WTC11 (cell line): ENCODE measurements around the gene NACC2. TPM values are rescaled to one million over a fixed set of nuclear protein-coding genes. Genes with fewer than 3 reads are reported as not detected.

Experiments used
- ATAC-seq: fragments of 200-7000 bp; cut with Tn5 transposase; 2 replicates; pipeline ENCODE4 v1.10.0; 2021; ENCODE audit warnings: mild to moderate bottlenecking, moderate library complexity
- CTCF ChIA-PET: fragments of 300-600 bp; sonication (Branson Sonifier 250); formaldehyde crosslinking; loops from one replicate; lab custom pipeline; 2021; ENCODE audit warnings: antibody characterized with exemption; lab: Charles Lee
- POLR2A ChIA-PET: fragments of 350-600 bp; sonication (Branson Sonifier 250); formaldehyde crosslinking; loops from one replicate; lab custom pipeline; 2021; ENCODE audit warnings: antibody characterized with exemption; lab: Charles Lee
- DNase-seq: peaks from one replicate; pipeline ENCODE4 v3.0.0; 2021; ENCODE audit warnings: low spot score
- H3K27ac Mint-ChIP-seq: 2 replicates; pipeline ENCODE4 v1.8.0; 2021; ENCODE audit warnings: mixed read lengths
- H3K27me3 Mint-ChIP-seq: 2 replicates; pipeline ENCODE4 v1.8.0; 2021; ENCODE audit warnings: low read depth, mild to moderate bottlenecking, moderate library complexity, mixed read lengths
- H3K36me3 Mint-ChIP-seq: 2 replicates; pipeline ENCODE4 v1.8.0; 2021; ENCODE audit warnings: mixed read lengths
- H3K4me1 Mint-ChIP-seq: 2 replicates; pipeline ENCODE4 v1.8.0; 2022; ENCODE audit warnings: mixed read lengths
- H3K4me3 Mint-ChIP-seq: 2 replicates; pipeline ENCODE4 v1.8.0; 2021; ENCODE audit warnings: mild to moderate bottlenecking, moderate library complexity, mixed read lengths
- H3K9me3 Mint-ChIP-seq: 2 replicates; pipeline ENCODE4 v1.8.0; 2021; ENCODE audit warnings: mixed read lengths
- CREM ChIP-seq: sonication (generic); formaldehyde crosslinking; IDR thresholded peaks from 2 replicates; pipeline ENCODE4 v1.8.1; 2022; ENCODE audit warnings: mild to moderate bottlenecking, missing genetic modification reagents, moderate library complexity
- ERG ChIP-seq: fragments of 250-450 bp; sonication (Bioruptor Pico); IDR thresholded peaks from 2 replicates; pipeline ENCODE4 v1.8.0; 2021; ENCODE audit warnings: mild to moderate bottlenecking
- ESRRA ChIP-seq: sonication (generic); formaldehyde crosslinking; IDR thresholded peaks from 2 replicates; pipeline ENCODE4 v1.8.1; 2022; ENCODE audit warnings: mild to moderate bottlenecking, missing genetic modification reagents, borderline replicate concordance
- FOXK1 ChIP-seq: sonication (generic); formaldehyde crosslinking; IDR thresholded peaks from 2 replicates; pipeline ENCODE4 v1.8.0; 2022; ENCODE audit warnings: mild to moderate bottlenecking, moderate library complexity, missing genetic modification reagents
- IRF1 ChIP-seq: sonication (generic); formaldehyde crosslinking; IDR thresholded peaks from 2 replicates; pipeline ENCODE4 v1.8.0; 2023; ENCODE audit warnings: missing genetic modification reagents
- JAZF1 ChIP-seq: fragments of 250-450 bp; sonication (Bioruptor Pico); IDR thresholded peaks from 2 replicates; pipeline ENCODE4 v1.9.0; 2021; ENCODE audit warnings: moderate library complexity, mild to moderate bottlenecking, inconsistent platforms
- NFATC4 ChIP-seq: fragments of 250-450 bp; sonication (Bioruptor Pico); IDR thresholded peaks from 2 replicates; pipeline ENCODE4 v1.9.0; 2021; ENCODE audit warnings: mild to moderate bottlenecking
- NR3C1 ChIP-seq: sonication (generic); formaldehyde crosslinking; conservative IDR thresholded peaks from 2 replicates; pipeline ENCODE4 v1.8.1; 2023; ENCODE audit warnings: low read depth, mild to moderate bottlenecking, missing genetic modification reagents
- TCF7 ChIP-seq: sonication (generic); formaldehyde crosslinking; IDR thresholded peaks from 2 replicates; pipeline ENCODE4 v1.8.0; 2022; ENCODE audit warnings: mild to moderate bottlenecking, low read depth, missing genetic modification reagents, moderate library complexity
- ZBTB43 ChIP-seq: sonication (generic); formaldehyde crosslinking; IDR thresholded peaks from 2 replicates; pipeline ENCODE4 v1.8.1; 2023; ENCODE audit warnings: mild to moderate bottlenecking, missing genetic modification reagents
- ZNF232 ChIP-seq: sonication (generic); formaldehyde crosslinking; IDR thresholded peaks from 2 replicates; pipeline ENCODE4 v1.8.0; 2022; ENCODE audit warnings: mild to moderate bottlenecking, missing genetic modification reagents
- ZNF317 ChIP-seq: sonication (generic); formaldehyde crosslinking; IDR thresholded peaks from 2 replicates; pipeline ENCODE4 v1.8.1; 2023; ENCODE audit warnings: low read depth, mild to moderate bottlenecking, moderate library complexity, missing genetic modification reagents, borderline replicate concordance
- ZNF416 ChIP-seq: fragments of 250-450 bp; sonication (Bioruptor Pico); IDR thresholded peaks from 2 replicates; pipeline ENCODE4 v1.9.0; 2021; ENCODE audit warnings: mild to moderate bottlenecking, inconsistent platforms
- ZNF423 ChIP-seq: fragments of 250-450 bp; sonication (Bioruptor Pico); IDR thresholded peaks from 2 replicates; pipeline ENCODE4 v2.1.2; 2022; ENCODE audit warnings: mild to moderate bottlenecking, moderate library complexity
- total RNA-seq: library from RNA; stranded (reverse); gene quantifications from 3 replicates; pipeline ENCODE4 v1.2.3, GENCODE V29; 2021
- TF ChIP-seq, protein P1 (sequence below): sonication (generic); formaldehyde crosslinking; IDR thresholded peaks from 2 replicates; pipeline ENCODE4 v1.8.0; 2022; ENCODE audit warnings: mild to moderate bottlenecking, missing genetic modification reagents
- TF ChIP-seq, protein P2 (sequence below): sonication (generic); formaldehyde crosslinking; IDR thresholded peaks from 2 replicates; pipeline ENCODE4 v1.8.1; 2023; ENCODE audit warnings: mild to moderate bottlenecking, missing genetic modification reagents
- TF ChIP-seq, protein P3 (sequence below): sonication (generic); formaldehyde crosslinking; conservative IDR thresholded peaks from 2 replicates; pipeline ENCODE4 v1.8.1; 2023; ENCODE audit warnings: mild to moderate bottlenecking, low read depth, missing genetic modification reagents, moderate library complexity
- TF ChIP-seq, protein P4 (sequence below): sonication (generic); formaldehyde crosslinking; IDR thresholded peaks from 2 replicates; pipeline ENCODE4 v1.8.0; 2023; ENCODE audit warnings: mild to moderate bottlenecking, missing genetic modification reagents
- TF ChIP-seq, protein P5 (sequence below): sonication (generic); formaldehyde crosslinking; IDR thresholded peaks from 2 replicates; pipeline ENCODE4 v1.8.1; 2022; ENCODE audit warnings: low read depth, mild to moderate bottlenecking, moderate library complexity, missing genetic modification reagents, borderline replicate concordance

NACC2 gene
- total RNA-seq, 1 experiment from 2014 or later: 17.1 TPM

DNA sequence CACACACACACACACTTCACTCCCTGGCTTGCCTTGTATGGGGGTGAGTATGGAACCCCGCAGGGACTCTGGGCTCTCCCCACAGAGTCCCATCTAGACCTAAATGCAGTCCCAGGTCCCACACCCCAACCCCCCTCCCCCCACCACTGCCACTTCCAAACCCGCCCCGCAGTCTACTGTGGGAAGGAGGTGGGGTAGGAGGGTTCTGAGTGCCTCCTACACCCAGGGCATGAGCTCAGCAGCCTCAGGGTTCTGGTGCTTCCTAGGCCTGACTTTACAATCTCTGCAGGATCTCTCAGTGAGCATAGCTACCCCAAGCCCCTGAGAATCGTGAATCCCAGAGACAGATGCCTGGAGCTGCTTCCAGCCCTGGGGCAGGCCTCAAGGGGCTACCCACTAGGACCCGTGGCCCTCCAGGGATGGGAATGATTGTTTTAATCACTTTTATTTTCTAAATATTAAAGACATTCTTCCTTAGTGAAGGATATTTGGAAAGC is 1.5 kb upstream of the NACC2 start (continued):
- TF ChIP-seq, protein P1, sequence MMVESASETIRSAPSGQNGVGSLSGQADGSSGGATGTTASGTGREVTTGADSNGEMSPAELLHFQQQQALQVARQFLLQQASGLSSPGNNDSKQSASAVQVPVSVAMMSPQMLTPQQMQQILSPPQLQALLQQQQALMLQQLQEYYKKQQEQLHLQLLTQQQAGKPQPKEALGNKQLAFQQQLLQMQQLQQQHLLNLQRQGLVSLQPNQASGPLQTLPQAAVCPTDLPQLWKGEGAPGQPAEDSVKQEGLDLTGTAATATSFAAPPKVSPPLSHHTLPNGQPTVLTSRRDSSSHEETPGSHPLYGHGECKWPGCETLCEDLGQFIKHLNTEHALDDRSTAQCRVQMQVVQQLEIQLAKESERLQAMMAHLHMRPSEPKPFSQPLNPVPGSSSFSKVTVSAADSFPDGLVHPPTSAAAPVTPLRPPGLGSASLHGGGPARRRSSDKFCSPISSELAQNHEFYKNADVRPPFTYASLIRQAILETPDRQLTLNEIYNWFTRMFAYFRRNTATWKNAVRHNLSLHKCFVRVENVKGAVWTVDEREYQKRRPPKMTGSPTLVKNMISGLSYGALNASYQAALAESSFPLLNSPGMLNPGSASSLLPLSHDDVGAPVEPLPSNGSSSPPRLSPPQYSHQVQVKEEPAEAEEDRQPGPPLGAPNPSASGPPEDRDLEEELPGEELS (CRISPR knock-in tag): no peak
- no peak for TF ChIP-seq ZNF232 (CRISPR knock-in tag)
- TF ChIP-seq, protein P2, sequence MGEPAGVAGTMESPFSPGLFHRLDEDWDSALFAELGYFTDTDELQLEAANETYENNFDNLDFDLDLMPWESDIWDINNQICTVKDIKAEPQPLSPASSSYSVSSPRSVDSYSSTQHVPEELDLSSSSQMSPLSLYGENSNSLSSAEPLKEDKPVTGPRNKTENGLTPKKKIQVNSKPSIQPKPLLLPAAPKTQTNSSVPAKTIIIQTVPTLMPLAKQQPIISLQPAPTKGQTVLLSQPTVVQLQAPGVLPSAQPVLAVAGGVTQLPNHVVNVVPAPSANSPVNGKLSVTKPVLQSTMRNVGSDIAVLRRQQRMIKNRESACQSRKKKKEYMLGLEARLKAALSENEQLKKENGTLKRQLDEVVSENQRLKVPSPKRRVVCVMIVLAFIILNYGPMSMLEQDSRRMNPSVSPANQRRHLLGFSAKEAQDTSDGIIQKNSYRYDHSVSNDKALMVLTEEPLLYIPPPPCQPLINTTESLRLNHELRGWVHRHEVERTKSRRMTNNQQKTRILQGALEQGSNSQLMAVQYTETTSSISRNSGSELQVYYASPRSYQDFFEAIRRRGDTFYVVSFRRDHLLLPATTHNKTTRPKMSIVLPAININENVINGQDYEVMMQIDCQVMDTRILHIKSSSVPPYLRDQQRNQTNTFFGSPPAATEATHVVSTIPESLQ (CRISPR knock-in tag): no peak
- no peak for TF ChIP-seq NR3C1
- no peak for TF ChIP-seq ZNF423 (CRISPR knock-in tag)
- TF ChIP-seq, protein P3, sequence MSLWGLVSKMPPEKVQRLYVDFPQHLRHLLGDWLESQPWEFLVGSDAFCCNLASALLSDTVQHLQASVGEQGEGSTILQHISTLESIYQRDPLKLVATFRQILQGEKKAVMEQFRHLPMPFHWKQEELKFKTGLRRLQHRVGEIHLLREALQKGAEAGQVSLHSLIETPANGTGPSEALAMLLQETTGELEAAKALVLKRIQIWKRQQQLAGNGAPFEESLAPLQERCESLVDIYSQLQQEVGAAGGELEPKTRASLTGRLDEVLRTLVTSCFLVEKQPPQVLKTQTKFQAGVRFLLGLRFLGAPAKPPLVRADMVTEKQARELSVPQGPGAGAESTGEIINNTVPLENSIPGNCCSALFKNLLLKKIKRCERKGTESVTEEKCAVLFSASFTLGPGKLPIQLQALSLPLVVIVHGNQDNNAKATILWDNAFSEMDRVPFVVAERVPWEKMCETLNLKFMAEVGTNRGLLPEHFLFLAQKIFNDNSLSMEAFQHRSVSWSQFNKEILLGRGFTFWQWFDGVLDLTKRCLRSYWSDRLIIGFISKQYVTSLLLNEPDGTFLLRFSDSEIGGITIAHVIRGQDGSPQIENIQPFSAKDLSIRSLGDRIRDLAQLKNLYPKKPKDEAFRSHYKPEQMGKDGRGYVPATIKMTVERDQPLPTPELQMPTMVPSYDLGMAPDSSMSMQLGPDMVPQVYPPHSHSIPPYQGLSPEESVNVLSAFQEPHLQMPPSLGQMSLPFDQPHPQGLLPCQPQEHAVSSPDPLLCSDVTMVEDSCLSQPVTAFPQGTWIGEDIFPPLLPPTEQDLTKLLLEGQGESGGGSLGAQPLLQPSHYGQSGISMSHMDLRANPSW: no peak
- no peak for TF ChIP-seq JAZF1 (CRISPR knock-in tag)
- TF ChIP-seq CREM (CRISPR knock-in tag): no peak
- no peak for TF ChIP-seq FOXK1 (CRISPR knock-in tag)
- TF ChIP-seq ERG (CRISPR knock-in tag): no peak
- TF ChIP-seq ESRRA (CRISPR knock-in tag): no peak
- TF ChIP-seq ZNF416 (CRISPR knock-in tag): no peak

GRCh38 chr9:136093995-136094881 is 851 bp downstream of the NACC2 start:
- ATAC-seq: peak; percentile 2; the same call in 1 of the 2 replicates
- H3K27ac Mint-ChIP-seq: no peak overlapping the region
- no peak for TF ChIP-seq ZNF317 (CRISPR knock-in tag)
- TF ChIP-seq TCF7 (CRISPR knock-in tag): 0 out of 2 replicates have a peak, but pooled peaks have one; percentile 19
- TF ChIP-seq ZBTB43 (CRISPR knock-in tag): no peak
- TF ChIP-seq, protein P4, sequence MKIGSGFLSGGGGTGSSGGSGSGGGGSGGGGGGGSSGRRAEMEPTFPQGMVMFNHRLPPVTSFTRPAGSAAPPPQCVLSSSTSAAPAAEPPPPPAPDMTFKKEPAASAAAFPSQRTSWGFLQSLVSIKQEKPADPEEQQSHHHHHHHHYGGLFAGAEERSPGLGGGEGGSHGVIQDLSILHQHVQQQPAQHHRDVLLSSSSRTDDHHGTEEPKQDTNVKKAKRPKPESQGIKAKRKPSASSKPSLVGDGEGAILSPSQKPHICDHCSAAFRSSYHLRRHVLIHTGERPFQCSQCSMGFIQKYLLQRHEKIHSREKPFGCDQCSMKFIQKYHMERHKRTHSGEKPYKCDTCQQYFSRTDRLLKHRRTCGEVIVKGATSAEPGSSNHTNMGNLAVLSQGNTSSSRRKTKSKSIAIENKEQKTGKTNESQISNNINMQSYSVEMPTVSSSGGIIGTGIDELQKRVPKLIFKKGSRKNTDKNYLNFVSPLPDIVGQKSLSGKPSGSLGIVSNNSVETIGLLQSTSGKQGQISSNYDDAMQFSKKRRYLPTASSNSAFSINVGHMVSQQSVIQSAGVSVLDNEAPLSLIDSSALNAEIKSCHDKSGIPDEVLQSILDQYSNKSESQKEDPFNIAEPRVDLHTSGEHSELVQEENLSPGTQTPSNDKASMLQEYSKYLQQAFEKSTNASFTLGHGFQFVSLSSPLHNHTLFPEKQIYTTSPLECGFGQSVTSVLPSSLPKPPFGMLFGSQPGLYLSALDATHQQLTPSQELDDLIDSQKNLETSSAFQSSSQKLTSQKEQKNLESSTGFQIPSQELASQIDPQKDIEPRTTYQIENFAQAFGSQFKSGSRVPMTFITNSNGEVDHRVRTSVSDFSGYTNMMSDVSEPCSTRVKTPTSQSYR: no peak
- TF ChIP-seq IRF1 (CRISPR knock-in tag): 0 out of 2 replicates have a peak, but pooled peaks have one; percentile 32
- no peak for TF ChIP-seq NFATC4
- TF ChIP-seq, protein P5, sequence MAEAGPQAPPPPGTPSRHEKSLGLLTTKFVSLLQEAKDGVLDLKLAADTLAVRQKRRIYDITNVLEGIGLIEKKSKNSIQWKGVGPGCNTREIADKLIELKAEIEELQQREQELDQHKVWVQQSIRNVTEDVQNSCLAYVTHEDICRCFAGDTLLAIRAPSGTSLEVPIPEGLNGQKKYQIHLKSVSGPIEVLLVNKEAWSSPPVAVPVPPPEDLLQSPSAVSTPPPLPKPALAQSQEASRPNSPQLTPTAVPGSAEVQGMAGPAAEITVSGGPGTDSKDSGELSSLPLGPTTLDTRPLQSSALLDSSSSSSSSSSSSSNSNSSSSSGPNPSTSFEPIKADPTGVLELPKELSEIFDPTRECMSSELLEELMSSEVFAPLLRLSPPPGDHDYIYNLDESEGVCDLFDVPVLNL (CRISPR knock-in tag): no peak

More at GRCh38 chr9:136093995-136094881, 851 bp downstream of the NACC2 start:
- H3K4me1 Mint-ChIP-seq: peaks cover 27% of the 10 kb centered on the region
- DNase-seq: no peak
- H3K36me3 Mint-ChIP-seq: no peaks in the 10 kb centered on the region
- CTCF ChIA-PET: interaction anchor here (0.8 to 3.7 kb wide), 8 partner anchors 16 to 127 kb away, joined by 4 to 22 read pairs (median 4); no protein-coding TSS in a partner anchor
- peak overlapping the region; percentile 63 for H3K4me3 Mint-ChIP-seq
- POLR2A ChIA-PET: interaction anchor here (1.4 kb wide), 1 partner anchor 17 kb away, joined by 3 read pairs; no protein-coding TSS in a partner anchor
- H3K9me3 Mint-ChIP-seq: no peaks in the 10 kb centered on the region
- peaks cover 43% of the 10 kb centered on the region for H3K27me3 Mint-ChIP-seq
